GM12874 (cell line): ENCODE results near the gene TRIM36.

Source experiments
- TF ChIP-seq, protein P1 (sequence below): IDR thresholded peaks from 2 replicates; pipeline ENCODE4 v1.5.1; 2011; ENCODE audit warnings: low read depth, mild to moderate bottlenecking, control low read depth, low read length, moderate library complexity; ENCODE audit not compliant: insufficient read depth

The TRIM36 gene

DNA sequence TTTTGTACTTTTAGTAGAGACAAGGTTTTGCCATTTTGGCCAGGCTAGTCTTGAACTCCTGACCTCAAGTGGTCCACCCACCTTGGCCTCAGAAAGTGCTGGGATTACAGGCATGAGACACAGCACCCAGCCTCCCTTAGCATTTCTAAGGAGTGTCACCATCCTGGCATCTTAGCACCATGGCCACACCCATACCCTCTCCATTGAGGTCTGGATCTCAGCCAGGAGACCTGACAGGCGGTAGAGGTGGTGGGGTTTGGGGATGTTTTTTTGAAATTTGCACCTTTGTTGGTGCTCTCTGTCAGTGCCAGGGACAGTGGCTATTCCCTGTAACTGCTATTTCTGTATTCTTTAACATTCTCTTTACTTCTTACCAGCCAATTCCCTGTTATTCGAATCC is 72.5 kb downstream of the TRIM36 start:
- TF ChIP-seq, protein P1, sequence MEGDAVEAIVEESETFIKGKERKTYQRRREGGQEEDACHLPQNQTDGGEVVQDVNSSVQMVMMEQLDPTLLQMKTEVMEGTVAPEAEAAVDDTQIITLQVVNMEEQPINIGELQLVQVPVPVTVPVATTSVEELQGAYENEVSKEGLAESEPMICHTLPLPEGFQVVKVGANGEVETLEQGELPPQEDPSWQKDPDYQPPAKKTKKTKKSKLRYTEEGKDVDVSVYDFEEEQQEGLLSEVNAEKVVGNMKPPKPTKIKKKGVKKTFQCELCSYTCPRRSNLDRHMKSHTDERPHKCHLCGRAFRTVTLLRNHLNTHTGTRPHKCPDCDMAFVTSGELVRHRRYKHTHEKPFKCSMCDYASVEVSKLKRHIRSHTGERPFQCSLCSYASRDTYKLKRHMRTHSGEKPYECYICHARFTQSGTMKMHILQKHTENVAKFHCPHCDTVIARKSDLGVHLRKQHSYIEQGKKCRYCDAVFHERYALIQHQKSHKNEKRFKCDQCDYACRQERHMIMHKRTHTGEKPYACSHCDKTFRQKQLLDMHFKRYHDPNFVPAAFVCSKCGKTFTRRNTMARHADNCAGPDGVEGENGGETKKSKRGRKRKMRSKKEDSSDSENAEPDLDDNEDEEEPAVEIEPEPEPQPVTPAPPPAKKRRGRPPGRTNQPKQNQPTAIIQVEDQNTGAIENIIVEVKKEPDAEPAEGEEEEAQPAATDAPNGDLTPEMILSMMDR, result no peak

DNA sequence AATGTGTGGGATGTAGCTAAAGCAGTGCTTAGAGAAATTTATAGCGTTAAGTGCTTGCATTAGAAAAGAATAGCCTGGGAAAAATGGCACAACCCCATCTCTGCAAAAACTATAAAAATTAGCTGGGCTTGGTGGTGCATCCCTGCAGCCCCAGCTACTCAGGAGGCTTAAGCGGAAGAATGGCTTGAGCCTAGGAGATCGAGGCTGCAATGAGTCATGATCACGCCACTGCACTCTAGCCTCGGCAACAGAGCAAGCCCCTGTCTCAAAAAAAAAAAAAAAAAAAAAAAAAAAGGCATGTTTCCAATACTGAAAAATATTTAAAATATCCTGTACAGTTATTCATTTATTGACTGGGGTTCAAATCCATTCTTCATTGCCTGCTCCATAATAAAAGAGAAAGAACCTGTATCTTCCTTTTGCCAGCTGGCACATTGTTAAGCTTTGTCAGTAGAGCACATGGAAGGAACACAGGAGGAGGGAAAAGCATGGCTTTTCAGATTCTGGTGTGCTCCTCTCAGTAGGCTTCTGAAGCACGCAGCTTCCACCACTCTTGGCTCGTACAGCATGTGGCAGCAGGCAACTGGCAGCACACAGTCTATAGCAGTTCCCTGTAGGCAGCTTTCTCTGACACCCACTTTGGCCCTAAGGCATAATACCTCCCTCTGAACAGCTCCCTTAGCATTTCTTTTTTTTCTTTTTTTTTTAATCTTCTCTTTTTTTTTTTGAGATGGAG is 73.5 kb downstream of the TRIM36 start:
- TF ChIP-seq, protein P1, result no peak

DNA sequence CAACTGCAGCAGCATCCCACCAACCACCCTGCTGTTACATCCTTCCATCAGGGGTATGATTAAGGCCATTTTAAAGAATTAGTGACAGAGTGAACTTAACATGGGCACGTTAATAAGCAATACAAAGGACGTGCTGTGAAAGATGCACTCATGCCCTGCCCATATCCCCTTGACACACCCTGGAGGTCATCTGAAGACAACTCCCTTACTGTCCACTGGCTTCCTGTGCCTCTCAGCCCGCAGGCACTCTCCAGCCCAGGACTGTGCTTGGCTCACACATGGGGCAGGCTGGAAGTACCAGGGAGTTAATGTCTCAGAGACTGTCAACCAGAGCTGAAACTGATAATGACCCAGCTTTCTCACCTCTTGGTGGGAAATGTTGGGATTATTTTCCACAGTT is 81.8 kb downstream of the TRIM36 start:
- TF ChIP-seq, protein P1, result no peak

DNA sequence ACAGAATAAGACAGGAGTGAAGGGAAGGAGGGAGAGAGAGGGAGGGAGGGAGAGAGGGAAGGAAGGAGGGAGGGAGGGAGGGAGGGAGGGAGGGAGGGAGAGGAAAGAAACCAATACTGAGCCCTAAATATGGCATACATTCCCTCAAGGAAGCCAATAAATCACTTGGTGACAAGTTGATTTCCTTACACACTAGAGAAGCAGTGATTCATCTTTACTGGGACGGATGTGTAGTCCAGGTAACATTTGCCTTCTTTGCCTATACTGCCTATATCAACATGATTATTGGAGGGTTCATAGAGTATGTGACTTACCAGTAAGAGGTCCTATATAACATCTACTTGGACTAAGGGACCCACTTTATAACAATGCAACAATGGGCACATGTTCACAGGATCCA is 83.2 kb downstream of the TRIM36 start:
- TF ChIP-seq, protein P1, result no peak

DNA sequence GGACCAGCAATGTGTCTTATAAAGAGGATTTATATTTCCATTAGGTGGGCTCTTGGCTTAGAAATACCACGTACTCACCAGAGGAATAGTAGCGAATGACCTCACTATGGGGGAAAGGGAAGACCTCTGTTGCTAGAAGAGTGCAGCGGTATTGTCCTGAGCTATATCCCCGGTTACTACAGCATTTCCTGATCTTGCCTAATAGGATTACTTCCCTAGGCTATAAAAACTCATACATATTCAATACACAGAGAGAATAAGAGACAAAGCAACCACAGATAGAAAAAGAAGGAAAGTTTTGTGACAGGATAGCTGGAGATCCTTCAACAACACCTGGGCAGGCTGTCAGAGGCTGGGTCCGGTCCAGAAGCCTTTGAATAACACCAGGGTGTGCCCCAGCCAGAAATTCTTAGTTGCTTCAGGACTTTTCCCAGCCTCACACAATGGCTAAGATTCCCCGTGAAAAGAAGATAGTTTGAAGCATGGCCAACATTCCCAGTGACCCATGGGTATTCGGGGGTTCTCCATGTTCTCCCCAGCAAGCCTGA is 85.4 kb downstream of the TRIM36 start:
- TF ChIP-seq, protein P1, result no peak

DNA sequence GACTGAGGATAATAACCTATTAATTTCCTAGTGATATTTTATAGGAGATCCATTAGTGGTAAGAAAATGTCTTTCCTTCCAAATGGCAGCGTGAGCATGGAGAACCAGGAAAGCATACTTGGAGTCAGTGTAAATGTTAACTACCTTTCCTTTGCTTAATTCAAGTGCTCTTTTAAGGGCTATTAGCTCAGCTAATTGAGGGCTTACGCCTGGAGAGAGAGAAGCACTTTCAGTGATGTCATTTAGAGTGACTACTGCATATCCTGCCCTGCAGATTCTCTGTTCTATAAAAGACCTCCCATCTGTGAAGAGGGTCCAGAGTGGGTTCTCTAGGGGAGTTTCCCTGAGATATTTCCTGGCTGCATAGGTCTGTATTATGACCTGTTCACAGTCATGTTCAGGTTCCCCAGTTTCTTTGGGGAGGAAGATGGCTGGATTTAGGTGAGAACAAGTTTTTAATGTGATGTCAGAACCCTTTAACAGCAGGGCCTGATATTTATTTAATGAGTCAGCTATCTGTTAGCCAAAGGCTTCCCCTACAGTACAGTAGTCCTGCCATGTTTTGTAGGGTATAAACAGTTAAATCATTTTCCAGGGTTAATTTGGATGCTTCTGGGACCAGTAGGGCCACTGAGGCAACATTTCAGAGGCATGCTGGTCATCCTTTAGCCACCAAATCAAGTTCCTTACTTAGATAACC is 89.6 kb downstream of the TRIM36 start:
- TF ChIP-seq, protein P1, result no peak
